ENCODE results near the gene TCTN3. TPM values are rescaled to one million over a fixed set of nuclear protein-coding genes. Genes with fewer than 3 reads are reported as not detected.
"Not testable (repeated sequence)": the region's sequence is repeated elsewhere in the genome, so short reads cannot be mapped to it uniquely, and the experiment has no call there.

Gene TCTN3
- total RNA-seq, 3 donors from 2014 or later = 20.7 to 35.4 (median 31.6) TPM

DNA sequence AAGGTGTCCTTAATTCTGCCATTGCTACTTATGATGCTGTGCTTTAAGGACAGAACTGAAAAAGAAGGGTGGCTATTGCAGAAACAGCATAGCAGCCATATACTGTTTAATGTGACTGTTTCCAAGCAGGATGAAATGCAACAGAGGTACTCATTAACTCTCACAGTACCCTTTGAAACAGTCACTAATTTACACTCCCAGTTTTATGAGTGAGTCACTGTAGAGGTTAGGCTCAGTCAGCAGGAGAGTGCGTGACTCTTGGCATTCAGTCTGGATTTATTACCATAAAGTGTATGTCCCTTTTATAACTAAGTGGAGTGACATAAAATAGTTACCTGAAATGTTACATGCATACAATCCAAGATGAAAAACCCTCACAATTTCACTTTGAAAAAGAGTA is 64.9 kb downstream of the TCTN3 start:
- H3K9me3 ChIP-seq = no peaks in the 10 kb centered on the region
- DNase-seq (peak in 1 of 3 donors; percentile 75), ATAC-seq (peak; percentile 96)
- peaks cover 14% of the 10 kb centered on the region for H3K36me3 ChIP-seq (ENCODE audit: low read depth)
- peaks cover 22% of the 10 kb centered on the region for H3K4me1 ChIP-seq (ENCODE audit: low read depth)
- TF ChIP-seq, protein P1, sequence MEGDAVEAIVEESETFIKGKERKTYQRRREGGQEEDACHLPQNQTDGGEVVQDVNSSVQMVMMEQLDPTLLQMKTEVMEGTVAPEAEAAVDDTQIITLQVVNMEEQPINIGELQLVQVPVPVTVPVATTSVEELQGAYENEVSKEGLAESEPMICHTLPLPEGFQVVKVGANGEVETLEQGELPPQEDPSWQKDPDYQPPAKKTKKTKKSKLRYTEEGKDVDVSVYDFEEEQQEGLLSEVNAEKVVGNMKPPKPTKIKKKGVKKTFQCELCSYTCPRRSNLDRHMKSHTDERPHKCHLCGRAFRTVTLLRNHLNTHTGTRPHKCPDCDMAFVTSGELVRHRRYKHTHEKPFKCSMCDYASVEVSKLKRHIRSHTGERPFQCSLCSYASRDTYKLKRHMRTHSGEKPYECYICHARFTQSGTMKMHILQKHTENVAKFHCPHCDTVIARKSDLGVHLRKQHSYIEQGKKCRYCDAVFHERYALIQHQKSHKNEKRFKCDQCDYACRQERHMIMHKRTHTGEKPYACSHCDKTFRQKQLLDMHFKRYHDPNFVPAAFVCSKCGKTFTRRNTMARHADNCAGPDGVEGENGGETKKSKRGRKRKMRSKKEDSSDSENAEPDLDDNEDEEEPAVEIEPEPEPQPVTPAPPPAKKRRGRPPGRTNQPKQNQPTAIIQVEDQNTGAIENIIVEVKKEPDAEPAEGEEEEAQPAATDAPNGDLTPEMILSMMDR (IDR thresholded peaks at IDR 0.05) = no peak
- intact Hi-C loops (cut with DNase I, micrococcal nuclease) = no loop called here
- H3K4me3 ChIP-seq = no peak overlapping the region

DNA sequence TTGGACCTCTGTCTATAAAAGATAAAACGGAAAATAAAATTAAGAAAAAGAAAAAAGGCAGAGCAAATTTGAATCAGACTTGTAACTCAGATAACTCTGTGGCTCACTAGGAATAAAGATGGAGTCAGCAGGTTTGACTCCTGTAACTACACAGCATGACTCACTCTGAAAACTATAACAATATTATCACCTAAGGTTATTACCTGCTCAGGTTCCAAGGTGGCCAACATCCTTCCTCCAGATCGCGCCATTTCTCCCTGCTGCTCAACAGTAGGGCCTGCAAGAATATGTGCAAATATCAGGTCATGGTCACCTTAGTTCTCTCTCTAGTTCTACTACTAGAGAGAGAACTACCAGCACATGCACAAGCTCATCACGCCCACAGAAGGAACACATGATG is 67.2 kb downstream of the TCTN3 start:
- TF ChIP-seq, protein P1 (IDR thresholded peaks at IDR 0.05) = no peak
- H3K9me3 ChIP-seq = no peaks in the 10 kb centered on the region
- peaks cover 10% of the 10 kb centered on the region for H3K36me3 ChIP-seq (ENCODE audit: low read depth)
- peaks cover 14% of the 10 kb centered on the region for H3K4me1 ChIP-seq (ENCODE audit: low read depth)
- intact Hi-C loops (cut with DNase I, micrococcal nuclease) = no loop called here
- no peak overlapping the region for H3K4me3 ChIP-seq
- peak; percentile 70 for ATAC-seq
- no peak for DNase-seq

DNA sequence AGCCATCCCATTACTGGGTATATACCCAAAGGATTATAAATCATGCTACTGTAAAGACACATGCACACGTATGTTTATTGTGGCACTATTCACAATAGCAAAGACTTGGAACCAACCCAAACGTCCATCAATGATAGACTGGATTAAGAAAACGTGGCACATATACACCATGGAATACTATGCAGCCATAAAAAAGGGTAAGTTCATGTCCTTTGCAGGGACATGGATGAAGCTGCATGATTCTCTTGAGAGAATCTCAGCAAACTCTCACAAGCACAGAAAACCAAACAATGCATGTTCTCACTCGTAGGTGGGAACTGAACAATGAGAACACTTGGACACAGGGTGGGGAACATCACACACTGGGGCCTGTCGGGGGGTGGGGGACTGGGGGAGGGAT is 73.3 kb downstream of the TCTN3 start:
- ATAC-seq; H3K9me3 ChIP-seq; H3K36me3 ChIP-seq (ENCODE audit: low read depth); H3K4me3 ChIP-seq; intact Hi-C loops (cut with DNase I, micrococcal nuclease); DNase-seq; H3K4me1 ChIP-seq (ENCODE audit: low read depth): not testable (repeated sequence)

DNA sequence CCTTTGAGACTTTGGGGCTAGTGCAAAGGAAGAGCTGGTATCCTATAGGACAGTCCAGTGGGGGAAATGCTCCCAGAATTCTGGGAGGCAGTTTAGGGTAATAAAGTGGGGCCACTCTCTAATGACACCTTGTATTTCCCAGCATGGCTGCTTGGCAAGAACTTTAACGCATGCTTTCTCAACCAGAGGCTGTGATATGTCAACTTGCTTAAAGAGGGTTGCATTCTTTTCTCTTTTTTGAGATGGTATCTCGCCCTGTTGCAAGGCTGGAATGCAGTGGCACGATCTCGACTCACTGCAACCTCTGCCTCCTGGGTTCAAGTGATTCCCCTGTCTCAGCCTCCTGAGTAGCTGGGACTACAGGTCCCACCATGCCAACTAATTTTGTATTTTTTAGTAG is 75.6 kb downstream of the TCTN3 start:
- no peak overlapping the region for H3K4me3 ChIP-seq
- TF ChIP-seq, protein P1 (IDR thresholded peaks at IDR 0.05) = no peak
- peaks cover 6% of the 10 kb centered on the region for H3K36me3 ChIP-seq (ENCODE audit: low read depth)
- intact Hi-C loops (cut with DNase I, micrococcal nuclease) = no loop called here
- DNase-seq = no peak
- no peak for ATAC-seq
- peaks cover 8% of the 10 kb centered on the region for H3K4me1 ChIP-seq (ENCODE audit: low read depth)
- H3K9me3 ChIP-seq = no peaks in the 10 kb centered on the region

DNA sequence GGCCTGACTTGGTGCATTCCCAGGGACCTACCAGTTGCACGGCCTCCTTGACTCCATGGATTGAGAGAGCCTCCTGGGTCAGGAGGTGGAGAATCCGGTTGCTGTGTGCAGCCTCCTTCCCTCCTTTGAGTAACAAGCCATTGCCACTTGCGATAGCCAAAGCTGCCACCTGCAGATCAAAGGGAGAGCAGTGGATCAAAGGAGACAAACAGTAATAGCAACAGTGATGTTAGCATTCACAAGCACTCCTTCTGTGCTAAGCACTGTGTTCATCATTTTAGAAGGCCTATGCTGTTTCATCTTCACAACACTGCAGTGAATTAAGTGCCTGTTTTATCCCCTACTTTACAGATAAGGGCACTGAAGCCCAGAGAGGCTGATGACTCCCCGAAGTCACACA is 77.3 kb downstream of the TCTN3 start:
- ATAC-seq = no peak
- Histone ChIP-seq H3K36me3 (ENCODE audit: low read depth) (peaks cover 4% of the 10 kb centered on the region), H3K4me1 (ENCODE audit: low read depth) (peaks cover 13% of the 10 kb centered on the region), H3K4me3 (no peak overlapping the region), H3K9me3 (no peaks in the 10 kb centered on the region)
- DNase-seq = no peak
- intact Hi-C loops (cut with DNase I, micrococcal nuclease) = no loop called here
- TF ChIP-seq, protein P1 (IDR thresholded peaks at IDR 0.05) = no peak

Other genes with a start within 250 kb of the TCTN3 start
- 100 to 1,000 TPM in 1 of 3 donors, 10 to 100 TPM in 2; 48.9 to 699 (median 99.3) TPM for gene SORBS1, start 132.6 kb downstream of the TCTN3 start, total RNA-seq
- 100 to 1,000 TPM in 2 of 3 donors, 10 to 100 TPM in 1; 85.6 to 230 (median 101) TPM for gene ALDH18A1, start 37.2 kb downstream of the TCTN3 start, total RNA-seq
- gene ENTPD1, start 62.2 kb upstream of the TCTN3 start, total RNA-seq = 10 to 100 TPM in 1 of 3 donors, 1 to 10 TPM in 2; 7.1 to 20.3 (median 7.2) TPM
- gene CC2D2B, start 214.0 kb upstream of the TCTN3 start, total RNA-seq = 1 to 10 TPM in 1 of 3 donors, under 1 TPM in 2; 0.41 to 1.7 (median 0.75) TPM